Measurements from ENCODE around the gene PITPNM3.

Gene PITPNM3

GRCh38 chr17:6435968-6436367 lies 120.4 kb downstream of the PITPNM3 start:
- peak; percentile 66 for DNase-seq

GRCh38 chr17:6435051-6435450 lies 121.3 kb downstream of the PITPNM3 start, which contains the start of gene AIPL1:
TSS of gene AIPL1 (minus strand) at chr17:6435121. CDS start at chr17:6435104, 17 bp downstream.
- no peak for DNase-seq

DNA sequence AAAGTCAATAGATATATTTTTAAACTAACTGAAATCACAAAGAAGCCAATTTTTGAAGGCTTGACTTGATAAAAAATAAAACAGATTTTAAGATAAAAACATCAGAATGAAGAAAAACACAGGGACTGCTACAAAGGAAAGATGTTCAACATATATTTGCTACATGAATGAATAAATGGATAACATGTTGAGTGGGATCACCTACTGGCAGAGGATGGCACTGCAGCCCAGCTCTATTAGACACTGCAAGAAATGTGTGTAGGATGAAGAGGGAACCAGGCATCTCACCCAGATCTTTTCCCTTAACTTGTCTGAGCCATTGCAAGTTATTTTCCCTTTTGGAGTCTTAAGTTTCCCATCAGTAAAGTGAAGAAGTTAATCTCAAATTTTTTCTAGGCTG lies 125.6 kb downstream of the PITPNM3 start:
- DNase-seq: no peak

DNA sequence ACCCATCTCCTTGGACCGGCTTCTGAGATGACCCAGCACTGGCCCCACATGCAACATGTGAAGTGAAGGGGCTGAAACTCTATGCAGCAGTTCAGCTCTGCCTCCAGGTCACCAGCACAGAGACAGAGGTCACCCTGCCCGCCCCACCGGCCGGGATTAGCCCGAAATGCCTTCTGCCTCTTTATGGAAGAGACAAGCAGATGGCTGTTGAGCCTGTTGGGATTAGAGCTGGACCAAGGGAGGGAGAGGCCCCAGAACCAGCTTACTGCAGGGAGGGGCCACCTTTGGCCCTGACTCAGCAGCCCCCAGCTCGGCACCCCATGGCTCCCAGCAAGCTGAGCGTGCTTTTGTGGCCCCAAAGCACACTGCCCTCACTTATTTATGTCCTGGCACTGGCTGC lies 127.1 kb downstream of the PITPNM3 start:
- no peak for DNase-seq

DNA sequence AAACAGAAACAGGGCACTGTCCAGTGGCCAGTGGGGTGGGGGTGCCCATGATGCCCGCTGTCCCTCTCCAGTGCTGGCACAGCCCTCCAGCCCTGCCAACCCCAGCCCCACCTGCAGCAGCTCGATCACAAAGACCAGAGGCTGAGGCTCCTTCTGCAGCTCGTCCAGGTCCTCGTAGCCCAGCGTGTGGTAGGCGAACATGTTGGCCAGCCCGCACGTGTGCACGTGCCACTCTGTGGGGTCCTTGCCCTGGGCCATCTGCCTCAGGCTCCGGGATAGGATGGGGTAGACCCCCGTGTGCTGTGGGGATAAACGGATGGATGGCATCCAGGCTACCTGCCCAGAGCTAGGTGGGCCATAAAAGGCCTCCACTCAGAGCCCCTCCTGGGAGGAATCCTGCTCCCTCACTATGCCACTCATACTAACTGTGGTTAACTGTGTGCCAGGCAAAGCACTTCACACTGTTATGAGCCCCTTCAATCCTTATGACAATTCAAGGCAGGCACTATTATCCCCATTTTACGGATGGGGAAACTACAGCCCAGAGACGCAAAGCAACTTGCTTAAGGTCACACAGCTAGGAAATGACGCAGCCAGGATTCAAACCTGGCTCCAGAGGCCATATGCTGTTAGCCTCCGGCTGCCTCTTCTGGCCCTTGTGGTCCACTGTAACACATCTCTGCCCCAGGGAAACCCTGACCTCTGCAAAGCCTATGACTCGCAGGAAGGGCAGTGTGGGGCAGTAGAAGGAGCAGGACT lies 128.0 kb downstream of the PITPNM3 start:
- no peak for DNase-seq

GRCh38 chr17:6427279-6427781 lies 129.0 kb downstream of the PITPNM3 start:
- DNase-seq: peak; percentile 45 to 61

DNA sequence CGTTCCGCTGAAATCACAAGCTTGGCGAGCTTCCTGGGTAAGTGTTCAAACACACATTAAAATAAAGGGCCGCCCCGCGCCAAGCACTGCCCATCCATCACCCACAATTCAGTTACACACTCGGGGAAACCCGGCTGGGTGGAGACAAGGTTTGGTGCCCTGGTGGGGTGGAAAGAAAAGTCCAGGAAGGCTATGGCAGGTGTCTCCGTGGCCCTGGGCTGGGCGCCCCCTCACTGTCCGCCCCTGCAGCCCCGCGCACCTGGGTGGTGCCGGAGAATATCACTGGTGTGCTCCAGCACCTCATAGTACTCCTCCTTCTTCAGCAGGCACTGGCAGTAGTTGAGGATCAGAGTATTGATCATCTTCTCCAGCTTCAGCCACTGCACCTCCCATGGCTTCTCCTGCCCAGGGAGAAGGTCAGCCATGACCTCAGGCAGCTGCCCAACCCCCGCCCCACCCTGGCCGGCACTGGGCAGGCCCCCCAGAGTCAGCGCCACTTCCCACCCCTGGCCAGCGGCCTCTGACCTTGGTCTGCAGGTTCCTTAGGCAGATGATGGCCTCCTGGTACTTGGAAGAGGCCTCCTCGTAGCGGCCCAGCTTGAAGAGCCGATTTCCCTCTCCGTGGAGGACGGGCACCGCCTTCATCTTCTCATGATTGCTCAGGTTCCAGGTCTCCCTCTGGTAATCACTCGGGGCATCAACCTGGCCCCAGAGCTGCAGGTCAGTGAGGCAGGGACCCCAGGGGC lies 129.8 kb downstream of the PITPNM3 start:
- no peak for DNase-seq

- DNase-seq: no peak
Measured at GRCh38 chr17:6425407-6425806, 130.9 kb downstream of the PITPNM3 start.

DNA sequence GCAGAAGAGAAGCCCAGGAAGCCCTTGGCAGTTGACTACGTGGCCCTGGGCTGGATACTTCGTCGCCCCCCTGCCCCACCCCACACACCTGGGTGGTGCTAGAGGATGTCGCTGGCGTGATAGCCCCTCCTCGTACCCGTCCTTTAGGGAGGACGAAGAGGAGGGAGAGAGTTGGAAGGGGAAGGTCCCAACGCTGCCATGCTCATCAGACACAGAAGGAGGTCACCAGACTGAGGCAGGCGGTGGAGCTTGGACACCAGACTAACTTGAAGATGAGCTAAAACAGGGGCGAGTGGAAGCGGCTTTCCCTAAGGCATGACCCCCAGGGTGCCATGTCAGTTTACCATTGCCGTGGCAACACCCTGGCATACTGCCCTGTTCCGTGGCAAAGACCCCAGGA lies 132.4 kb downstream of the PITPNM3 start:
- no peak for DNase-seq

DNA sequence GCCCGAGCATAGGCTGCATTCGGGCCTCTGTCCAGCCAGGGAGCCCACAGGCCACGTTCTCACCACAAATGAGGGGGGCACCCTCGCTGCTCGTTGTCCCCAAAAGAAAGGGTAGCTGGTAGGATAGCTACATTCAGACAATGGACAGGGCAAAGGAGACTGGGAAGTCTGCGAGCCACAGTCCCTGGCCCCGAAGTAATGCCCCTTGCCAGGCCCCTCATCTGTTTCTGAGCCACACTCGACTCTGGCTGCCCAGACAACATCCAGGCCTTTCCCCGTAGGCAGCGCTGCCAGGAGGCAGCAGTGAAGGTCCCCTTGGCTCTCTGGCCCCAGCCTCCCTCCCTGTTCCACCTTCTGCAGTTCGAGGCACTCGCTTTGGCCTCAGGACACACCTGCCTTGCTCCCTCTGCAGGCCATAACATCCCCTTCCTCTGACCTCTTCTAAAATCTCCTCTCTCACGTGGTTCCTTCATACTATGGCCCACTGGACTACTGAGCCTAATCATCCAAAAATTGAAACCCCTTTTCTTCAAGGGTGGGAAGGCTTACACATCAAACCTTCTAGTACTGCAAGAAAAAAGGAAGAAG lies 133.6 kb downstream of the PITPNM3 start:
- no peak for DNase-seq

- DNase-seq: peak; percentile 71 to 75
Measured at GRCh38 chr17:6421700-6422604, 134.4 kb downstream of the PITPNM3 start.

GRCh38 chr17:6420173-6420641 lies 136.1 kb downstream of the PITPNM3 start:
- DNase-seq: no peak

GRCh38 chr17:6415616-6416015 lies 140.7 kb downstream of the PITPNM3 start:
- no peak for DNase-seq

- peak in 1 of 2 donors; percentile 9 for DNase-seq
Measured at GRCh38 chr17:6413065-6413464, 143.3 kb downstream of the PITPNM3 start.

DNA sequence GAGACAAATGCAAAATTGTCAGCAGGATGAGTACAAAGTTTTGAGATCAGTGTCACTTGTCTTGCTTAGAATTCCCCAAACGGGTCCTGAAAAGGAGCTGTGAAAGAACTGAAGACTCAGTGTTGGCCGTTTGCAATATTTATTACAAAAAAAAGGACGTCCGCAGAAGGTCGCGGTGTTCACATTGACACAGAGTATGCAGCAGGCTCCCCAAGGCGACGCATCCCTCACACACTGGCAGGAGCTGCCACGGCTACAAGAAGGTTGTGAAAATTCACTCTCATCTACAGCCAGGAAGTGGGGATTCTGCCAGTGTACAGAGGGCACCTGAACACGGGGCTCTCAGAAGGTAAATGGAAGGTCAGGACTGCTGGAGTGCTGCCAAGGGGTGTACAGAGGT lies 147.6 kb downstream of the PITPNM3 start:
- DNase-seq: no peak

GRCh38 chr17:6408276-6408675 lies 148.1 kb downstream of the PITPNM3 start:
- no peak for DNase-seq

GRCh38 chr17:6402258-6402657 lies 154.1 kb downstream of the PITPNM3 start:
- DNase-seq: no peak
